DOHH2 (cell line): ENCODE data around the gene FUT7.

Source experiments
- CTCF ChIP-seq: fragments of 200-600 bp; sonication (generic); IDR thresholded peaks from one replicate; pipeline ENCODE4 v1.5.1; 2014; ENCODE audit warnings: antibody characterized with exemption, mild to moderate bottlenecking, low read depth, low read length; ENCODE audit not compliant: poor library complexity, severe bottlenecking
- EZH2phosphoT487 ChIP-seq: fragments of 200-600 bp; sonication (generic); IDR thresholded peaks from 2 replicates; pipeline ENCODE4 v1.6.1; 2017; ENCODE audit warnings: borderline replicate concordance, mild to moderate bottlenecking, antibody characterized with exemption, low read length, moderate library complexity, mixed read lengths

DNA sequence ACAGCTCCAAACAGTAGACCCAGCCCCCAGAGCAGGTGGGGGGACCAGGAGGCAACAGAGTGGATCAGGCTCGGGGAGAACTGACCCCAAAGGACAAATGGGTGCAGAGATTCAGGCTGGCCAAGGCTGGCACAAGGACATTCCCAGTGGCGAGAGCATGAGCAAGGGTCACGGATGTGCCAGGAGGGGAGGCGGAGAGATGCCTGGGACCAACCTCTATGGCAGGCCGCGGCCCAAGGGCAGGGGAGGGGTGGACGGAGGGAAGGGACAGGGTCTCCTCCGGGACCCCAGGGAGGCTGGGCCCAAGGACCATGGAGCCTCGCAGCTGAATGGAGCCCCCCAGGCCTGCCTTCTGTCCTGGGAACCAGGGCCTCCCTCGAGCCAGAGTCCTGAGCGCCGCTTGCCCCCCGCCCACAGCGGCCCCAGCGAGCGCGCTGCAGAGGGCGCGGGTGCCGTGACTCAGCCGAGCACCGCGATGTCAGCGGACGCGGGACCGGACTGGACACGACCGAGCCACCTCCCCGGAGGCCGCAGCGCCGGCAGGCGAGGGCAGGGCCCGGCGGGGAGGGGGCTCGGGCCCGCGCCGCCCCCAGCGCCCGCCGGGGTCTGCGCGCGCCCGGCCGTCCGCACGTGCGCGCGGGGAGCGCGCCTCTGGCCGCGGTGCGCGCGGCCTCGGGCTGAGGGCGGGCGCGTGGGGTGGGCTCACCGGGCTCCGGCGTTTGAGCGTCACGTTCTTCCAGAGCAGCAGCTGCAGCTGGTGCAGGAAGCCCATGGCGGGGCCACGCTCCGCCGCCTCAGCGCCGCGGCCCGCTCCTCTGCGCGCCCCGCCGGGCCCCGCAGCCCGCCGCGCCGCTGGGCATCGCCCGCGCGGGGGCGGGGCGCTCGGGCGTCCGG lies 4.3 kb downstream of the FUT7 start, which contains the start of gene ABCA2:
- TF ChIP-seq CTCF (no peak), EZH2phosphoT487 (no peak)
